Activated naive CD8-positive, alpha-beta T cell (primary cell): Measurements from ENCODE around the gene TRHDE.
"Not testable (repeated sequence)": the region's sequence is repeated elsewhere in the genome, so short reads cannot be mapped to it uniquely, and the experiment has no call there.

Experiments used
- H3K27ac Mint-ChIP-seq: one replicate; pipeline ENCODE4 v1.8.0; 2021; ENCODE audit warnings: mixed read lengths
- H3K27me3 Mint-ChIP-seq: one replicate; pipeline ENCODE4 v1.8.0; 2021; ENCODE audit warnings: mixed read lengths
- H3K36me3 Mint-ChIP-seq: one replicate; pipeline ENCODE4 v1.8.0; 2021; ENCODE audit warnings: mixed read lengths
- H3K4me1 Mint-ChIP-seq: one replicate; pipeline ENCODE4 v1.8.0; 2021; ENCODE audit warnings: low read depth, mixed read lengths
- H3K4me3 Mint-ChIP-seq: one replicate; pipeline ENCODE4 v1.8.0; 2021; ENCODE audit warnings: mild to moderate bottlenecking, mixed read lengths
- H3K9me3 Mint-ChIP-seq: one replicate; pipeline ENCODE4 v1.8.0; 2021; ENCODE audit warnings: low read depth, mixed read lengths

The TRHDE gene

DNA sequence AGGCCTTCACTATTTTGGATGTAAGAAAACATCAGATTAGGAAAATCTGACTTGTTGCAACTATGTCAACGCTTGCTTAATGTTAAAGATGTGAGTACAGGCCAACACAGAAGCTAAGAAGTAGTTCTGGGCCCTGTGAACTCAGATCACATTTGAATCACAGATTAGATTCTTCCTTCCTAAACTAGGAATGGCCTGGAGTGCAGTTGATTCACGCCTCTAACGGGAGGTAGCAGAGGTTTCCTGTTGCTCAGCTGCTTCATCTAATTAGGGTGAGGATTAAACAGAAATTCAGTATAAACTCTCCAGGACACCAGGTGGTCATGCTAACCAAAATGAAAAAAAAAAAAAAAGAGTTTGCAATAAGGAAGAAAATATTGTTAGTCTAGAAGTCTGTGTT lies 314.3 kb downstream of the TRHDE start:
- Mint-ChIP-seq H3K4me3 (no peak overlapping the region), H3K27me3 (no peaks in the 10 kb centered on the region), H3K9me3 (peaks cover 7% of the 10 kb centered on the region), H3K27ac (no peak overlapping the region), H3K36me3 (no peaks in the 10 kb centered on the region), H3K4me1 (no peaks in the 10 kb centered on the region)

DNA sequence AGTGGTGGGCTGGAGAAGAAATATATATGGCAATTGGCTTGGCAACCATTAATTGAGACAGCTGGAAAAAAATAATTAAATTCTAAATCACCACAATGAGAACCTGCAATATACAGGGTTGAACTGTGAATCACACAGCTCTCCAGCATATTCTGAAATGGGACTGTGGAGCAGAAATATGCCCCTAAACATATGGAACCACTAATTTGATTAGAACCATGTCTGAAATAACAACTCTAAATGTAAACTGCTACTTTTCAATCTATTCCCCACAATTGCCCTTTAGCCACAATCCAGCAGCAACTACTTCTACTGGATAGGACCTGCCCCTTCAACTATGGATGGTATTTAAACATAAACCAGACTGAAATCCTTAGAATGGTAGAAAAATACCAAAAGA lies 330.4 kb downstream of the TRHDE start:
- H3K9me3 Mint-ChIP-seq, result peaks cover 17% of the 10 kb centered on the region
- H3K27ac Mint-ChIP-seq, result no peak overlapping the region
- no peaks in the 10 kb centered on the region for H3K4me1 Mint-ChIP-seq
- no peaks in the 10 kb centered on the region for H3K27me3 Mint-ChIP-seq
- H3K36me3 Mint-ChIP-seq, result no peaks in the 10 kb centered on the region
- H3K4me3 Mint-ChIP-seq, result no peak overlapping the region

DNA sequence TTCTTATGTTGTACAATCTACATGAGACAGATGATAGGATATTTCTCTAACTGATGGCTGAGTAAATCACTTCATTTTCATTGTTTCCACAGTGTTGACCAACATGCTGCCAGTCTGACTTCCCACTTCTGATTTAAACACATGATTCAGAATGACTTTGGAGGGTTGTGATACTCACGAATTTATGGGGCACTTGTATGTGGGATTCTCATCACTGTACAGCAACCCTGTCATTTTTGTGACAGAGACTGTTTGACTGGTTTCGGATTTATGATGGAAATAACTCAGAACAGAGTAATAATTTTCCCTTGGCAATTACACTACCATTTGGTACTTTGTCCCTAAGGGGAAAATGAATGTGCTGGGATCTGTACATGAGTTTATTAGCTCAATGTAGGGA lies 333.8 kb downstream of the TRHDE start:
- no peaks in the 10 kb centered on the region for H3K27me3 Mint-ChIP-seq
- no peak overlapping the region for H3K4me3 Mint-ChIP-seq
- H3K4me1 Mint-ChIP-seq, result no peaks in the 10 kb centered on the region
- peaks cover 7% of the 10 kb centered on the region for H3K9me3 Mint-ChIP-seq
- H3K27ac Mint-ChIP-seq, result no peak overlapping the region
- no peaks in the 10 kb centered on the region for H3K36me3 Mint-ChIP-seq

DNA sequence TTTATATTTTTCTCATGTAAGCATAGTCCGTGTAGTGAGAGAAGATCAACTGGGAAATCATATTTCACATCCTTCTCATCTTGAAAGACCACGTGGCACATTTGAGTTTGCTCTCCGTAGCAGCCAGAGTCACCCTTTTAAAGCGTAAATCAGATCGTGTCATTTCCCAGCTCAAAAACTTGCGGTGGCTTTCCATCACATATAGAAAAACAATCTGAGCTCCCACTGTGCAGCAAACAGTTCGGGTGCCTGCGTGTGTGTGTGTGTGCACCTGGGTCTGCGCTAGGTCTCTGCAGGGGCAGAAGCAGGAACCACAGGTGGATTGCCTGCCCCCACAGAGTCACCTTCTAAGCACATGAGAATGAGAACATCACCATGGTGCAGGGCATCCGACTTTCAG lies 338.2 kb downstream of the TRHDE start:
- Mint-ChIP-seq H3K4me3 (no peak overlapping the region), H3K36me3 (no peaks in the 10 kb centered on the region), H3K27ac (no peak overlapping the region), H3K4me1 (no peaks in the 10 kb centered on the region), H3K9me3 (peaks cover 3% of the 10 kb centered on the region), H3K27me3 (no peaks in the 10 kb centered on the region)

DNA sequence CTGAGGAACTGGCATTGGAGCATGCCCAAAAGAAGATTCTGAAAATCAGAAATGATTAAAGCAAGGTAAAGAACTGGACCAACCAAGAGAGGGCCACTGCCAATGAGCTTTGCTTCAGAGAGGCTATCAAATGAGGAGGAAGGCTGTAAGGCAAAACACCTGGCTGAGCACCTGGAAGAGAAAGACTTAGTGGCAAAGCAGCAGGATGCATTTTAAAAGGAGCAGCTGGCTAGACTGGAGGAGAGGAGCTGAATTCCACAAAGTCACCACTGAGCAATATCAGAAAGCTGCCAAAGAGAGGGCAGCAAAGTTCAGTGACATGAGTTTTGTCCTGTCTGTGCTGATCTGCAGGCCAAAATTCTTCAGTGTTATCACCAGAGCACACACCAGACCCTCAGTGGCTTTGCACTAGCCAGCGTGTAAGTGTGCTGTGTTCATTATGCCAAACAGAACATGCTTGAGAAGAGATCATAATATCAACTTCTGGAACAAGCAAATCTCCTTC lies 338.7 kb downstream of the TRHDE start:
- Mint-ChIP-seq H3K4me3 (no peak overlapping the region), H3K27me3 (no peaks in the 10 kb centered on the region), H3K4me1 (no peaks in the 10 kb centered on the region), H3K27ac (no peak overlapping the region), H3K9me3 (peaks cover 3% of the 10 kb centered on the region), H3K36me3 (no peaks in the 10 kb centered on the region)

DNA sequence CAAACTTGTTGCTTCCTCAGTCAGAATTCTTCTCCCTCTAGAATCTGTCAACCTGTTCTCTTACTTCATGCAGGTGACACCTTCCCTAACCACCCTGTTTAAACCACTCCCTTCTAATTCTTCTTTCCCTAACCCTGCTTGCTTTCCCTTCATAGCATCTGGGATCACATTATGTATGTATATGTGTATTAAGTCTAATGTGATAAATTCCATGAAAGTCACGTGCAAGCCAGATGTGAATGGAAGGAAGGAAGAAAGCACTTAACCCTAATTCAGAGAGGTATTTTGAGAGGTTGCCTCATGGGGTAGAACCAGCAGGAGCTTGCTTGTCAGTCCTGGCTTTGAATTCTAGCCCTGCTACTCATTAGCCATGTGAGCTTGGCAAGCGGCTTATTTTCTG lies 340.0 kb downstream of the TRHDE start:
- Mint-ChIP-seq H3K4me1 (no peaks in the 10 kb centered on the region), H3K27me3 (no peaks in the 10 kb centered on the region), H3K9me3 (peaks cover 3% of the 10 kb centered on the region), H3K4me3 (no peak overlapping the region), H3K36me3 (no peaks in the 10 kb centered on the region), H3K27ac (no peak overlapping the region)

DNA sequence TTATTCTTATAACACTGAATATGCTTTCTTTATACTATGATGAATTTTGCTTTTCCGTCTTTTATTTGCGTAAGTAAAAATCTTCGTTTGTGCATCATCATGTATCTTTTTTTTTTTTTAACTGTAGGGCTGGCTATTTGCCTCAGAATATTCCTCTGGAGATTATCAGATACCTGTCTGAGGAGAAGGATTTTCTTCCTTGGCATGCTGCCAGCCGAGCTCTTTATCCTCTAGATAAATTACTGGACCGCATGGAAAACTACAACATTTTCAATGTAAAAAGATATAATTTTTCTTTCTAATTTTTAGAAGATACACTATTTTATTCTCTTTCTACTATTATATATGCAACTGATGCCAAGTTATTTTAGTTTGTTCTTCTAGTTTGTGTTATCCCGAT lies 346.6 kb downstream of the TRHDE start:
- no peaks in the 10 kb centered on the region for H3K9me3 Mint-ChIP-seq
- no peaks in the 10 kb centered on the region for H3K27me3 Mint-ChIP-seq
- H3K4me1 Mint-ChIP-seq, result no peaks in the 10 kb centered on the region
- H3K4me3 Mint-ChIP-seq, result no peak overlapping the region
- no peak overlapping the region for H3K27ac Mint-ChIP-seq
- H3K36me3 Mint-ChIP-seq, result no peaks in the 10 kb centered on the region

DNA sequence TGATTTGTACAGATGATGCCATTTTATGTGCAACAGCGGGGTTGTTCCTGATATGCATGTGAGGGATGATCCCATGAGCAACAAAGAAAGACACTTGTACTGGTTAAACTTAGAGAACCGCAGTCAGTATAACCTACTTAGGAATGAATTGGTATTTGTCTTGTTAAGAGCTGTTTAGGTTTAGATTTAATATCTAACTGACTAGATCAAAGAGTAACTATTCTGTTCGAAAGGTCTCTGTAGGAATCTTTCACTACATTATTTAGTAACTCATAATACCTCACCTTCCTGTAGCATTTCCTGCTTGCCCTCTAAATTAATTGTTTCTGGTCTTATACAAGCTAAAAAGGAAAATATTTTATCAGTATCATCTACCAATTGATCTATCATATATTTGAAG lies 350.4 kb downstream of the TRHDE start:
- Mint-ChIP-seq H3K27me3 (no peaks in the 10 kb centered on the region), H3K36me3 (no peaks in the 10 kb centered on the region), H3K27ac (no peak overlapping the region), H3K4me1 (no peaks in the 10 kb centered on the region), H3K9me3 (no peaks in the 10 kb centered on the region), H3K4me3 (no peak overlapping the region)

DNA sequence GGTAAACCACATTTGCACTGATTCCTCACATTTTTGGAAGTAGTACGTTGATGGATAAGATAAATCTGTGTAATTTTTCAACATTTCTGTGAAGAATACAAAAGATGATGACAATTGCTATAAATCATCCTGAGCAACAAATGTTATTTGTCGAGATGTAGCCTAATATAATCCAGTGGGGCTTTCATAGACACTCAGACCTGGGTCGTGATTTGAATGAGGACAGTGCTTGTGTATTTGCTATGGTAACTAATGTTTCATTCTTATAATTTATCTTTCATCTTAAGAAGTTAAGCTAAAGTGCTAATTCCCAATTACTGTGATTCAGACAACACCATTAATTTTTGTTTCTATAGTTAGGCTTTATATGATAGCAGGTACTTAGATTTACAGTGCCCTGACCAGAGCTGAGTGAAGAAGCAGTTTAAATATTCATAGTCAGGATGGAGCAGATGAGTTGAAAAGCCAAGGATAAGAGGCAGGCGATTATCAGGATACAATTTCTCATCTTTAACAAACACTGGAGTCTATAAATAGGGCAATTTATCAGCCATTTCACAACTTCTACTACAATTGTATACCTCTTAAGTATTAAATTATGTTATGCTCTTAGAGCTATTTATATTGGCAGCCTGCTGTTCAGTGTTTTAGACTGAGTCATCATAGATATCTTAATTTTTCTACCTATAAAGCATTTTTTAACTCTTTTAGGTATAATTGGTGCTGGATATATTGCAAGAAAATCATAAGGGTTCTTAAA lies 359.9 kb downstream of the TRHDE start:
- Mint-ChIP-seq H3K4me3 (no peak overlapping the region), H3K9me3 (peaks cover 3% of the 10 kb centered on the region), H3K4me1 (no peaks in the 10 kb centered on the region), H3K27ac (no peak overlapping the region), H3K27me3 (no peaks in the 10 kb centered on the region), H3K36me3 (no peaks in the 10 kb centered on the region)

DNA sequence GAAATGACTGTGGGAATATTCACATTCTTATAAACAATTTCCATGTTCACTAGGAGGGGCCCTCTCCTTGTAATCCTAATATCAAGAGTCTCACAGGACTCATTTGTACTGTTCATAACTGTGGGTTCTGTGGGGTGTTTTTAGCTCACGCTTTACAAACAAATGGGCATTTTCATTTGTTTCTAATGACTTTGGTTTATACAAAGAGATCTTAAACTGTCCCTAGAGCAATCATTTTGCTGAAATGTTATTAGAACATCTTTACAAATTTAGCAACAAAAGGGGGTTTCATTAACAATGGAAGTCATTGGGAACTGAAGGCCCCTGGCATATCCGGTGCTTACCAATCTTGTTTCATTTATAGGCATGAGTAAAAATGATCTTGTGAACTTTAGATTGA lies 370.5 kb downstream of the TRHDE start:
- Mint-ChIP-seq H3K36me3 (no peaks in the 10 kb centered on the region), H3K27me3 (no peaks in the 10 kb centered on the region), H3K9me3 (no peaks in the 10 kb centered on the region), H3K4me1 (no peaks in the 10 kb centered on the region), H3K27ac (no peak overlapping the region), H3K4me3 (no peak overlapping the region)

DNA sequence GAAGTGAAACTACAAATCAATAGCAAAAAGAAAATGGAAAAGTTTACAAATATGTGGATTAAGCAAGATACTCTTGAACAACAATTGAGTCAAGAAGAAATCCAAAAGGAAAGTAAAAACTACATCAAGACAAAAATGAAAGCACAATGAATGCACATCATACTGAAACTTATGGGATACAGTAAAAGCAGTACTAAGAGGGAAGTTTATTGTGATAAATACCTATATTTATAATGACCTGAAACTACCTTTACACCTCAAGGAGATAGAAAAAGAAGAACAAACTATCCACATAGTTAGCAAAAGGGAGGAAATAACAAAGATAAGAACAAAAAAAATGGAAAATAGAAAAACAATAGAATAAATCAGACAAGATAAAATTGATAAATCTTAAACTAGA lies 375.0 kb downstream of the TRHDE start:
- Mint-ChIP-seq H3K36me3 (no peaks in the 10 kb centered on the region), H3K27me3 (no peaks in the 10 kb centered on the region), H3K4me3 (no peak overlapping the region), H3K4me1 (no peaks in the 10 kb centered on the region), H3K27ac (no peak overlapping the region), H3K9me3 (no peaks in the 10 kb centered on the region)

DNA sequence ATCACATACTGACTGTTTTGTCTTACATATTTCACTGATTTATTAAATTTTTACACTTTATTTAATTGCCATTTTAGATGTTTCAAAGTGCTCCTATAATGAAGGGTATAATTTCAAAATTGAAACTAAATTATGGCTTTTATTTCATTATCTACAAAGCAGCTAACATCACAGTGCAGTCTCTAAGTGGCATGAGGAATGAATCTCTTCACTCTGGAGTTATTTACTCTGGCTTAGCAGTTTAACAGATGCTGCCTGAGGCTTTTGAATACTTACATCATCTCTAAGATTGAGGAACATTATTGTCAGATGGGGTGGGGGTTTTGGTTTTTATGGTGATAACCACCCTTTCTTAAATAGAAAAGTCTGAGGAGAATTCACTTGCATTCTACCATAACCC lies 386.4 kb downstream of the TRHDE start:
- Mint-ChIP-seq H3K27me3 (no peaks in the 10 kb centered on the region), H3K4me1 (no peaks in the 10 kb centered on the region)

DNA sequence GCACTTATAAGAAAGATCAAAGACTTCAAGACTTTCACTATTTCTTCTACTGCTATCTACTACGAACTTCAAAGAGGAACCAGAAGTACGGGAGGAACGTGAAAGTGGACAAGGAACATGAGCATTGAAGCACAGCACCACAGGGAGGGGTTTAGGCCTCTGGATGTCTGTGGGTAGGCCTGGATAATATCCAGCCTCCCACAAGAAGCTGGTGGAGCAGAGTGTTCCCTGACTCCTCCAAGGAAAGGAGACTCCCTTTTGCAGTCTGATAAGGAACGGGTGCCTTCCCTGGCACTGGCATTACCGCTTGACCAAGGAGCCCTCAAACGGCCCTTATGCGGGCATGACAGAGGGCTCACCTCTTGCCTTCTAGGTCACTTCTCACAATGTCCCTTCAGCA lies 388.0 kb downstream of the TRHDE start:
- H3K36me3 Mint-ChIP-seq, H3K27ac Mint-ChIP-seq, H3K9me3 Mint-ChIP-seq, H3K4me1 Mint-ChIP-seq, H3K27me3 Mint-ChIP-seq, H3K4me3 Mint-ChIP-seq: not testable (repeated sequence)

More for the DNA sequence above, 386.4 kb downstream of the TRHDE start:
- Mint-ChIP-seq H3K27ac (no peak overlapping the region), H3K4me3 (no peak overlapping the region), H3K36me3 (no peaks in the 10 kb centered on the region), H3K9me3 (no peaks in the 10 kb centered on the region)

DNA sequence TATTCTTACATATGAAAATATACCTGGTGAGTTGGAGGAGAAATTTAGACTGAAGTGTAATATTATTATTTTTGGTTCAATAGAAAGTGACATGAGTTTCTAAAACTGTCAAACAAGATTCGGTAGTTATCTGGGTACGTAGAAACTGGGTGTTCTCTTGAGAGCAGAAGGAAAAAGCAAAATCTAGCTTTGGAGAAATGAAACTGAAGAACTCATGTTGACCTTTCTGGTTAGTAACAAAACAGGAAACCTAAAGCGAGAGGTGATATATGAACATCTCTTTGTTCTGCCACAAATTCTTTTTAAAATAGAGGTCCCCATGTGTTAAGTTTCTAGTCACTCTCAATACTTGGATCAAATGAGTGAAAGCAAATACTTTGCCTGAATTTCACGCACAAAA lies 401.7 kb downstream of the TRHDE start:
- Mint-ChIP-seq H3K9me3 (peaks cover 5% of the 10 kb centered on the region), H3K4me3 (no peak overlapping the region), H3K36me3 (no peaks in the 10 kb centered on the region), H3K27me3 (no peaks in the 10 kb centered on the region), H3K27ac (no peak overlapping the region), H3K4me1 (no peaks in the 10 kb centered on the region)

DNA sequence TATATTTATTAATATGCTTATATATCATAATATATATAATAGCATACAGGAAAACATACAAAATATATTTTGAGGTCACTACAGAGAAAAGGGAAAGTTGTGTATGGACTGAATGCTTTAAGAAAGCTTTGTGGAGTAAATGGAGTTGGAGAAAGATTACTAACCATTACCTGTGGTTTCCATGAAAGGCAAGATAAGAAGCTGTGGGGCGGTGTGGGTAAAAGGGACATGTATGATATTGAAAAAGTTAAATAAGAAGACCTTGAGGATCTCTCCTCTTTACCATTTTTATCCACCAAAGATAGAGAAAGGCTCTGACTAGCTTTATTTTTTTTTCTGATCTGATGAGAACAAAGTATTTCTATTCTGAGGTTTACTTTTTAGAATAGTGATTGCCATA lies 404.4 kb downstream of the TRHDE start:
- Mint-ChIP-seq H3K4me3 (no peak overlapping the region), H3K4me1 (no peaks in the 10 kb centered on the region), H3K27me3 (no peaks in the 10 kb centered on the region), H3K27ac (no peak overlapping the region), H3K9me3 (peaks cover 5% of the 10 kb centered on the region), H3K36me3 (no peaks in the 10 kb centered on the region)

DNA sequence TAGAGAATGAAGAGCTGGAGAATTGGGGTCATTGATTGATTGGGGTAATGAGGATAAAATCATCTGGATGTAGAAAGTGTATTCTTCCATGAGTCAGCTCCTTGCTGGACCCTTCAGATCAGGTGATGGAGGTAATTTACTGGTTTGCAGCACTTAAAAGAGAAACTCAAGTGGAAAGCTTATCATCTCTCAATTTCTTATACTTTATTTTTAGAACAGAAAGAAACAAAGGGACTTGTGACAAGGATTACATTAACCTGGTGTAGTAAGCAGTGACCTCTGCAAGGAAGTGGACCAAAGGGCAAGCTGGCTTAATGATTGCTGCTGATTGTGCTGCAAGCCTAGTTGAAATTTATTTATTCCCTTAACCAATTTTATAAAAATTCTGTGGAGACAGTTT lies 405.0 kb downstream of the TRHDE start:
- Mint-ChIP-seq H3K4me3 (no peak overlapping the region), H3K36me3 (no peaks in the 10 kb centered on the region), H3K9me3 (peaks cover 5% of the 10 kb centered on the region), H3K27me3 (no peaks in the 10 kb centered on the region), H3K27ac (no peak overlapping the region), H3K4me1 (no peaks in the 10 kb centered on the region)
